ENCODE results near the gene CCDC18. TPM values are rescaled to one million over a fixed set of nuclear protein-coding genes. Genes with fewer than 3 reads are reported as not detected.

CCDC18 gene
- total RNA-seq, 1 donor = 6.2 TPM

DNA sequence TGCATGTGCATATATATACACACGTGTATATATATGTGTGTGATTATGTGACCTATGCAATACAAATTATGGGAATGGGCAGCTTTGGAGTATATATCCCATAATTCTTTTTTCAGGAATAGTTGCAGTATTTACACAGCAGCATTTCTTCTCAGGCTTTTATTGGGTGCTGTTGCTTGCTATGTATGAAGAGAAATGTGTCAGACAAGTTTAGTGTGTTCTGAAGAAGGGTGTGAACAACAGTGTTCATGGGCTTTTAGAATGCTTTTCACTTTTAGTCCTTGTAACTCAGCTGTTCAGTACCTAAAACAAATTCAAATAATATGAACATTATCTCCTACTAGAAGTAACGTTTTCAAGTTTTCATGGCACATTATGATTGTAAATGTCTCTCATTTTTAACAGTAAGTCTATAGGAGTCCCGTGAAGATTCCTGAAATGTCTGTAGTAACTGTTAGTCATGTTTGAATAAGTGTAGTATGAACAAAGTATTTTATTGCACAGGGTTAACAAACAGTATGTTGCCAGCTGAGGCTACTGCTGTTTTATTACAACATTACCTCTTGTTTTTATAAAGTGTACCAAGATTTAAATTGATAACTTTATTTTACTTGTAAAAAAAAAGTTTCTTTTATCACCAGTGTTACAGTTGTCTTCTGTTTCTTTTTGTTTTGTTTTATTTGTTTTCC, 42.8 kb upstream of the CCDC18 start:
- H3K27me3 ChIP-seq (ENCODE audit: insufficient read depth, low read length) = no peaks in the 10 kb centered on the region
- no peak overlapping the region for H3K27ac ChIP-seq (ENCODE audit: low read depth, low read length)
- no peaks in the 10 kb centered on the region for H4K20me1 ChIP-seq (ENCODE audit: insufficient read depth, low read length)
- peaks cover 18% of the 10 kb centered on the region for H3K36me3 ChIP-seq (ENCODE audit: insufficient read depth, low read length)
- H3K4me3 ChIP-seq (ENCODE audit: insufficient read depth, low read length) = no peak overlapping the region
- no peaks in the 10 kb centered on the region for H3K79me2 ChIP-seq (ENCODE audit: insufficient read depth, low read length)
- no peaks in the 10 kb centered on the region for H3K9me3 ChIP-seq (ENCODE audit: low read depth, low read length)
- DNase-seq (ENCODE audit: insufficient read length, low spot score, missing footprints) = no peak
- no peaks in the 10 kb centered on the region for H3K4me1 ChIP-seq (ENCODE audit: insufficient read depth, low read length)
- TF ChIP-seq, protein P1, sequence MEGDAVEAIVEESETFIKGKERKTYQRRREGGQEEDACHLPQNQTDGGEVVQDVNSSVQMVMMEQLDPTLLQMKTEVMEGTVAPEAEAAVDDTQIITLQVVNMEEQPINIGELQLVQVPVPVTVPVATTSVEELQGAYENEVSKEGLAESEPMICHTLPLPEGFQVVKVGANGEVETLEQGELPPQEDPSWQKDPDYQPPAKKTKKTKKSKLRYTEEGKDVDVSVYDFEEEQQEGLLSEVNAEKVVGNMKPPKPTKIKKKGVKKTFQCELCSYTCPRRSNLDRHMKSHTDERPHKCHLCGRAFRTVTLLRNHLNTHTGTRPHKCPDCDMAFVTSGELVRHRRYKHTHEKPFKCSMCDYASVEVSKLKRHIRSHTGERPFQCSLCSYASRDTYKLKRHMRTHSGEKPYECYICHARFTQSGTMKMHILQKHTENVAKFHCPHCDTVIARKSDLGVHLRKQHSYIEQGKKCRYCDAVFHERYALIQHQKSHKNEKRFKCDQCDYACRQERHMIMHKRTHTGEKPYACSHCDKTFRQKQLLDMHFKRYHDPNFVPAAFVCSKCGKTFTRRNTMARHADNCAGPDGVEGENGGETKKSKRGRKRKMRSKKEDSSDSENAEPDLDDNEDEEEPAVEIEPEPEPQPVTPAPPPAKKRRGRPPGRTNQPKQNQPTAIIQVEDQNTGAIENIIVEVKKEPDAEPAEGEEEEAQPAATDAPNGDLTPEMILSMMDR (IDR thresholded peaks at IDR 0.05; ENCODE audit: extremely low read depth, low read depth, low read length) = no peak
- no peak overlapping the region for H2AFZ ChIP-seq (ENCODE audit: low read length)
- H3K4me2 ChIP-seq (ENCODE audit: insufficient read depth, low read length) = no peak overlapping the region

DNA sequence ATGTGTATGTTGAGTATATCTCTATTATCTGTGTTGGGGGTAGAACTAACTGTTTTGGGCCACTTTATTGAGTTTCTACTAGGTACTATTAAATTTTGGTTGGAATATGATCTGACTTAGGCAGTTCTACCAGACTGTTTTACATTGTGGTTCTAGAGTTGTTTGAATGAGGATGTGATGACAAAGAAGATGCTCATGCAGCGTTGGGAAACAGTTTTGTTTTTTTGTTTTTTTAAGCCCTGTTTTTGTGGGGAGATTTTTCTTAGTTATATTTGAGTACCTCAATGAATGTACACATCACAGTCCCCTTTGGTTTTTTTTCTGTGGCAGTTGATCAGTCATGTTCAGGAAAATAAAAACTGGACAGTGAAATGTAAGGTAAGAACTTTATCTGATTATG, 40.4 kb upstream of the CCDC18 start:
- Histone ChIP-seq H3K36me3 (ENCODE audit: insufficient read depth, low read length) (peaks cover 10% of the 10 kb centered on the region), H4K20me1 (ENCODE audit: insufficient read depth, low read length) (no peaks in the 10 kb centered on the region), H3K27me3 (ENCODE audit: insufficient read depth, low read length) (no peaks in the 10 kb centered on the region), H3K4me2 (ENCODE audit: insufficient read depth, low read length) (no peak overlapping the region), H3K4me1 (ENCODE audit: insufficient read depth, low read length) (no peaks in the 10 kb centered on the region), H3K9me3 (ENCODE audit: low read depth, low read length) (no peaks in the 10 kb centered on the region), H3K79me2 (ENCODE audit: insufficient read depth, low read length) (no peaks in the 10 kb centered on the region), H3K27ac (ENCODE audit: low read depth, low read length) (no peak overlapping the region), H2AFZ (ENCODE audit: low read length) (no peak overlapping the region), H3K4me3 (ENCODE audit: insufficient read depth, low read length) (no peak overlapping the region)
- peak; percentile 18 for DNase-seq (ENCODE audit: insufficient read length, low spot score, missing footprints)
- TF ChIP-seq, protein P1 (IDR thresholded peaks at IDR 0.05; ENCODE audit: extremely low read depth, low read depth, low read length) = no peak

DNA sequence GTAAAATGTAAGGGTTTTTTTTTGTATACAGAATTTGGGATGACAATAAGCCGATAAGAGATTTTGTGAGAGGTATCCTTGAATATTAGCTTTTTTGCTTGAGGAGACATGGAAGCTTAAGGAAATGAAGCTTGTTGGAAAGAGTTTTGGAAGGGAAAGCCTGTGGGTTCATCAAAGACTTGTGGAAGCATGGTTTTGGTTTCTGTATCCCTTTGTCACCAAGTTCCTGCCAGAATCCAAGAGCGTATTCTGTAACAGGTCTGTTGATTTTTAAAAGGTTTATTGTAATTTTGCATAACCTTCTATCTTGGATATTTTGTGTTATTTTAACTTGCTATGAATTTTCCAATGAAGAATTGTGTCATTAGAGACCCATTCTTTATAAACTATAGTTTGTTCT, 38.4 kb upstream of the CCDC18 start:
- Histone ChIP-seq H2AFZ (ENCODE audit: low read length) (no peak overlapping the region), H3K79me2 (ENCODE audit: insufficient read depth, low read length) (no peaks in the 10 kb centered on the region), H3K27ac (ENCODE audit: low read depth, low read length) (no peak overlapping the region), H3K36me3 (ENCODE audit: insufficient read depth, low read length) (no peaks in the 10 kb centered on the region), H3K4me3 (ENCODE audit: insufficient read depth, low read length) (no peak overlapping the region), H4K20me1 (ENCODE audit: insufficient read depth, low read length) (no peaks in the 10 kb centered on the region), H3K9me3 (ENCODE audit: low read depth, low read length) (no peaks in the 10 kb centered on the region), H3K4me2 (ENCODE audit: insufficient read depth, low read length) (no peak overlapping the region), H3K4me1 (ENCODE audit: insufficient read depth, low read length) (no peaks in the 10 kb centered on the region), H3K27me3 (ENCODE audit: insufficient read depth, low read length) (no peaks in the 10 kb centered on the region)
- no peak for DNase-seq (ENCODE audit: insufficient read length, low spot score, missing footprints)
- TF ChIP-seq, protein P1 (IDR thresholded peaks at IDR 0.05; ENCODE audit: extremely low read depth, low read depth, low read length) = no peak

DNA sequence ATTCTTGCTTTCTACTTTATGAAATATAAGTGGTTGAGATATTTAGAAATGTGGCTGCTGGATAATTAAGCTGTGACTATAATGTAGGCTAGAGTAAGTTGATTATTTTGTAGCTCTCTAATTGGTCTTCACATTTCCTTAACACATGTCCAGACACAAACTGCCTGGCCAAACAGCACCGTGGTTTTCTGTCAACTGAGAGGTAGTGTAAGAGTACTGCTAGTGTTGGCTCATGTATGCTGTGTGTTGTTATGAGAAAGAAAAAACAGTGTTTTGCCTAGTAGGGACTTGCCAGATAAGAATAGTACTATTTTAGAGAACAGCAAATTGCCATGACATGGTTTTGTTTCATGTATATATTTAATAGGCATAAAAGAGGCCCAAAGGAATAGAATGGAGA, 37.4 kb upstream of the CCDC18 start:
- no peaks in the 10 kb centered on the region for H4K20me1 ChIP-seq (ENCODE audit: insufficient read depth, low read length)
- peak overlapping the region; percentile 15 for H3K27ac ChIP-seq (ENCODE audit: low read depth, low read length)
- no peak overlapping the region for H3K4me3 ChIP-seq (ENCODE audit: insufficient read depth, low read length)
- TF ChIP-seq, protein P1 (IDR thresholded peaks at IDR 0.05; ENCODE audit: extremely low read depth, low read depth, low read length) = no peak
- no peaks in the 10 kb centered on the region for H3K79me2 ChIP-seq (ENCODE audit: insufficient read depth, low read length)
- H3K4me1 ChIP-seq (ENCODE audit: insufficient read depth, low read length) = peaks cover 3% of the 10 kb centered on the region
- H3K27me3 ChIP-seq (ENCODE audit: insufficient read depth, low read length) = no peaks in the 10 kb centered on the region
- H3K36me3 ChIP-seq (ENCODE audit: insufficient read depth, low read length) = no peaks in the 10 kb centered on the region
- H3K4me2 ChIP-seq (ENCODE audit: insufficient read depth, low read length) = no peak overlapping the region
- no peak for DNase-seq (ENCODE audit: insufficient read length, low spot score, missing footprints)
- no peaks in the 10 kb centered on the region for H3K9me3 ChIP-seq (ENCODE audit: low read depth, low read length)
- no peak overlapping the region for H2AFZ ChIP-seq (ENCODE audit: low read length)
